GM19397 (cell line): ENCODE data around the gene ZCCHC24.
A peak's percentile ranks its signal among the peaks of the same experiment; 100 is the strongest.
"Not testable (repeated sequence)": the region's sequence is repeated elsewhere in the genome, so short reads cannot be mapped to it uniquely, and the experiment has no call there.

Experiments used
- ATAC-seq: cut with Tn5 transposase; IDR thresholded peaks from one replicate; pipeline ENCODE4 v1.9.1; 2021; ENCODE audit warnings: mild to moderate bottlenecking, moderate library complexity; ENCODE audit not compliant: unreplicated experiment

ZCCHC24 gene

DNA sequence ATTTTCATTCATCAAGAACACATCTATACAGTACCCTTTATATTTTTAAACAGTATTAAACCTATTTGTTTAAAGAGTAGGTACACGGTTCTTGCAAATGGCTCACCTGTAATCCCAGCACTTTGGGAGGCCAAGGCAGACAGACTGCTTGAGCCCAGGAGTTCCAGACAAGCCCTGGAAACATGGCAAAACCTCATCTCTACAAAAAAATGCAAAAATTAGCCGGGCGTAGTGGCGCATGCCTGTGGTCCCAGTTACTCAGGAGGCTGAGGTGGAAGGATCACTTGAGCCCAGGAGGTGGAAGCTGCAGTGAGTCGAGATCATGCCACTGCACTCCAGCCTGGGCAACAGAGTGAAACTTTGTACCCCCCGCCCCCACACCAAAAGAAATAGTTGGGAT lies 1.8 kb upstream of the ZCCHC24 start:
- not testable (repeated sequence) for ATAC-seq

DNA sequence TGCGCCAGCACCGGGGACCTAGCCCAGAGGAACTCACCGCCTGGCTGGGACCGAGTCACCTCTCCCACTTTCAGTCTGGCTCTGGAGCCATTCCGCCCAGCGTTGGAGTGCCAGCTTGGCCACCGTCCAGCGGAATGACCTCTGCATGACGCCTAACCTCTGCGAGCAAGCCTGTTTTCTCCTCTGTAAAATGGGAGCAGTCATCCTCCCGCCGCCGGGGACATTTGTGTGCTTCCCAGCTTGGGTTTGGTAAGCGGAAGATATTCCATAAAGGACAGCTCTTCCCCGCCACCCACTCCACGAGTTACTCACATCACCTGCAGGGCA lies 1.3 kb upstream of the ZCCHC24 start:
- no peak for ATAC-seq

DNA sequence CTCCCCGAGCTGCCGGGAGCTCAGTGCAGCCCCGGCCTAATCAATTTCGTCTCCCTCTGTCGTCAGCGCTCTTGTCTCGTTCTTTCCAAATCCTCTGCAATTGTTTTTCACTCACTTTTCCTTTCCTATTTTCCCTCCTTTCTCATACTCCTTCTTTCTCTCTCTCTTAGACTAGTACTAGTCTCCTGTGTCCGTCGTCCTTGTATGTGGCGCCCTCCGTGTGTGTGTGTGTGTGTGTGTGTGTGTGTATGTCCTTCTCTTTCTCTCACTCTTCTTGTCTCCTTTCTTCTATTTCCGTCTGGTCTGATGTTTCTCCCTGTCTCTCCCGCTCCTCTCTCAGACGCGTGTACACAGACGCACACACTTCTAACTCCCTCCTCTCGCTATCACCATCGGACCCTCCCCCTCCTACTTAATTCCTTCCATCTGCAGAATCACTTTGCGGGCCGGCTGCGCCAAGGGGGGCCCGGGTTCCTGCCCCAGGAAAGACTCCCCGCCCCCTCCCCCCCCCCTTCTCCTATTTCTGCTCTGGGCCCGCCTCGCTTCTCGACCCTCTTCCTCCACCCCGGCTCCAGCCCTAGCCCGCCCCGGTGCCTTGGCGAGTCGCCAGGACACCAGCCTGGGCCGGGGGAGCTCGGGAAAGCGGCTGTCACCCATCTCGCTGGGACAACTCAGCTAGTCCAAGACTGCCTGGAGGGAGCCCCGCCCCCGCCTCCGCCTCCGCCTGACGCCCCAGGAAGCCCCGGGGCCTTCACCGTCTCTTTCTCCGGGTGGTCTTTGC lies 743 bp upstream of the ZCCHC24 start:
- ATAC-seq: peak; percentile 4

DNA sequence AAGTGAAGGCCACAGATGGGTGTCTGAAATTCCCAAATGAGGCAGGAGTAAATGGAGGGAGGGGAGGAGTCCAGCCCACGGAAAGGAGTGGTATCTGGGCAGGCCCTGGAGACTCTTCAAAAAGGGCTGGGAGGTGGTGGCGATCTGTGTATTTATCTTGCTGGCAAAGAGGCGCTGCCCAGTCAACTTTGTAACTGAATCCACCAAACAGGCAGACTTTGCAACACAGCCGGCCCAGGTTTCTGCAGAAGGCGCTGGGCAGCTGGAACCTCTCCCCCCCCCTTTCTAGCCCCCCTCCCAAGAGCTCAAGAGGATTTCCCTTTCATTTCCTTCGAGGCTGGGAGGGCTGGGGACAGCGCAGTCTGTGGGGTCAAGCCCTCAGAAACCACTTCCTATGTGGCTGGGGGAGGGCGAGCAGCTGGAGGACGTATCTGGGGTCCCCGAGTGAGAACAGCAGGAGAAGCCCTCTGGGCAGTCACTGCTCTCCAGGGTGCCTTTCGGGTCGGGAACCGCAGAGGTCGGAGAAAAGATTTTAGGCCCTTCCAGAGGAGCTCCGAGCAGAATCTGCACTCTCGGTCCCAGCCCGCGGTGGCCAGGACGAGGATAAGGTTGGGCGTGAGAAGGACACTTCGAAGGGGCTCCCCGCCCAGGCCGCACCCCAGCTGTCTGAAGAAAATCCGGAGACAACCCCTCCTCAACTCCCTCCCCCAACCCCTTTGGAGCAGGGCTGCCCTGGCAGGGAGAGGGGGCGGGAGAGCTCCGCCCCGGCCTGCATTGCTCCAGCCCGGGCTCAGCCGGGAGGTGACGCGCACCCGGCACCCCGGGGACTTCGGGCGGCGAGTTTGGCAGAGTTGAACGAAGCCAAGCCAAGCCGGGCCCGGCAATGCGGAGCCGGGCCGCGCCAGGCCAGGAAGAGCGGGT lies 965 bp downstream of the ZCCHC24 start:
- peak; percentile 21 for ATAC-seq

DNA sequence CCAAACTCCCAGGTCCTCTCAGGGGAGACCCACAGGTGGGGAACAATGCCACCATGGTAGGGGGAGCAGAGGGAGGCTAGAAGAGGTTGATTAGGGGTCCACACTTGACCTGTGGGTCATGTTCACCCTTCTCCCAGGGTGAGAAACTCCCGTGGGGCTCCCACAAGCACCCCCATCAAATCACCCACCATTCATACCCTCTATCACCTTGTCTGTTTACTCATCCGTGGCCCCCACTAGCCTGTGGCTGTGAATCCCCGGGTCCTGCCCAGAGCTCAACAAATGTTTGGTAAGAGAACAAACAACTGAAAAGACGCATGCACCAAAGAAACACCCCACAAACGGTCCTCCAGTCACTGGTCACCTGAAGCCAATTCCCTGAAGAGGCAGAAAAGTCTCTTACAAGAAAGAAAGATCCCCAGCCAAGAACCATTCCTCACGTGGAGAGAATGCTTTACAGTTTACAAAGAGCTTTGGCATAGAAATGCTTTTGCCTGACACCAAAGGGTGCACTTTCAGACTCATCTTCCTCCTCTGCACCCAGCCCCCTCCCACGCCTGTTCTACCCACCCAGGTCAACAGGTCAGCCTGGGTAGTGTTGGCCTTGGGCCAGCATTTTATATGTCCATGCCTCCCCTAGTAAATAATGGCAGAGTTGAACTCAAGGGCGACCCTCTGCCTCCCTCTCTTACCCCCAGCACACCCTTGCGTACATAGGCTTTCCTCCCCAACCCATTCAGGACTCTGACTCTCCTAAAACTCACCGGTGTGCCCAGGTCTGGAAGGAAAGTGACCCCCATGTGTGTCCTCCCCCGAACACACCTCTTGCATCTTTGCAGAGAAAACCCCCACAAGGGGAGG lies 1.9 kb downstream of the ZCCHC24 start:
- ATAC-seq: no peak

DNA sequence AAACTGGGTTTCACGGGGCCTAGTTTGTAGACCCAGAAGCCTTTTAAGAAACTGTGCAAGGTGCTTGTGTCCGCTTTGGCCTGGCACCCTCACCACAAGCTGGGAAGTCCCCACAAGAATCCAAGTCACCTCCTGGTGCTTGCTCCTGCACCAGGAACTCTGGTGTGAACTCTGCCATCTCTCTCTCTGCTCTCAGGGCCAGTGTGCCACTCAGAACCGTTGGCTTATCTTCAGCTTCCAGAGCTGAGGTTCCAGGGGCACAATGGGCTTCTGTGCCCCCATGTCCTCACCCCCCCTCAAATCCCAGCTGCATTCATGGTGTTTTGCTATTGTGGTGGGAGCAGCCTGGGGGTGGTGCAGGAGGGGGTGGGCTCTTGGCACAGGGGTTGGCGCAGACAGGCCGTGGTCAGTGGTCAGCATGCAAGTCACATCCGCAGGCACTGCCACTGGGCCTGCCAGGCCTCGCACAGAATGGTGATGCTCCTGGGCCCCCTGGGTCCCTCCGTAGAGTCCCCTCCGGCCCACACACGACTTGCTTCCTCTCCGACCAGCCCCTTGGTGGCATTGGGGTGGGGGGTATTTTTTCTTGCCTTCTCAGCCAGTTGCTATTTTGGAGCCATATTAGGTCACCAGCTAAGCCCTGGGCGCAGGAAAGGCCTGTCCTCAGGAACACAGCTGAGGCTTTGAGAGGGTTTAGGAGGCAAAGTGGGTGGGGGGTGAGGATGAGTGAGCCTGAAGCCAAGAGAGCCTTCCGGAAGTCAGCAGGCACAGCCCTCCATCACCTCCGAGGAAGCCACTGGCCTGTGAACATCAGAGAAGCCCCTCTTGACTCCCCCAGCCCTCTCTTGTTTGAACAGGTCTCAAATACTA lies 3.0 kb downstream of the ZCCHC24 start:
- no peak for ATAC-seq

DNA sequence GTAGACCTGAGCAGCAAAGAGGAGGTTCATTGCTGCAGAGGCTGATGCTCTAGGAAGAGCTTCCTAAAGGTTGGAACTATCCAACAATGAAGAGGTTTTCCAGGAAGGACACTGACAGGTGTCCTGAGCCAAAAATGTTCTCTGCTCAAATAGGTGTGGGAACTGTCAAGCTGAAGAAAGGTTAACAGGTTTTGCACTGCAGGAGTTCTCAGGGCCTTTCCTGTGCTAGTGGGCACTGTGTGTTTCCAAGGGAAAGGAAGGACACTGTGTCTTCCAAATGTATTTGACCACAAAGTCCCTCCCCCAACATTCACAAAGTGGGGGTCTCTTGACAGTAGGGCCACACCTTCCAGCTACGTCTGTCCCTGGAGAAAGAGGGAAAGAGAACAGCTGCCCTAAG lies 4.0 kb downstream of the ZCCHC24 start:
- ATAC-seq: no peak

DNA sequence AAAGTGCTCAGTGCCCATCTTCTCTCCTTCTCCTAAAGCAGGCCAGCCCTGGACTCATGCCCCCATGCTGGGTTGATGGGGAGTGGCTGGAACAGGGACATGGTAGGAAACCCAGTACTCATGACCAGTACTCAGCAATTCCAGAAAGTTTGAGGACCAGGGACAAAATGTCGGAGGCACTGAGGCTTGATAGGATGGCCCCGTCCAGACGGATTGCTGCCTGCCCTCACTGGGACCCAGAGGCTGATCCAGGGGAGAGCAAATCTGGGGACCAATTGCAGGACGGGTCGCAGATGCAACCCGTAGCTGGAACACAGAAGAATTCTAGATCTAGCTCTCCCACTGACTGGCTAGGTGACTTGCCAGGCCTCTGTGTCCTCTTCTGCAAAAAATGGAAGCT lies 5.1 kb downstream of the ZCCHC24 start:
- no peak for ATAC-seq

DNA sequence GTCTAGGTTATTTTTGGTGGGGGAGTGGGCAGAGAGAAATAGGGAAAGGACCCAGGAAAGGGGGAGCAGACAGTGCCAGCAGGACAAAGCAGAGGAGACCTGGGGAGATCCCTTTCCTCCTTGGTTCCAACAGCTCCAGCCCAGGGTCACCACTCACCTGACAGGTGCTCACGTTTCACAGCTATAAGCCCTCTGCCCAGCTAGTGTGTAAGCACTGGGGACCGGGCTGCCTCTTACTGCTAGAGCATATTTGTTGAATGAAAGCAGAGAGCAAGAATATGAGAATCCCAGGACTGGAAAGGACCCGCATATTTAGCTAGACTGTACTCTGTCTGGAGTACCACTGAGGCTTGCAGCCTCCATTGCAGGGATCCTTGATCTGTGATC lies 6.7 kb downstream of the ZCCHC24 start:
- ATAC-seq: no peak

DNA sequence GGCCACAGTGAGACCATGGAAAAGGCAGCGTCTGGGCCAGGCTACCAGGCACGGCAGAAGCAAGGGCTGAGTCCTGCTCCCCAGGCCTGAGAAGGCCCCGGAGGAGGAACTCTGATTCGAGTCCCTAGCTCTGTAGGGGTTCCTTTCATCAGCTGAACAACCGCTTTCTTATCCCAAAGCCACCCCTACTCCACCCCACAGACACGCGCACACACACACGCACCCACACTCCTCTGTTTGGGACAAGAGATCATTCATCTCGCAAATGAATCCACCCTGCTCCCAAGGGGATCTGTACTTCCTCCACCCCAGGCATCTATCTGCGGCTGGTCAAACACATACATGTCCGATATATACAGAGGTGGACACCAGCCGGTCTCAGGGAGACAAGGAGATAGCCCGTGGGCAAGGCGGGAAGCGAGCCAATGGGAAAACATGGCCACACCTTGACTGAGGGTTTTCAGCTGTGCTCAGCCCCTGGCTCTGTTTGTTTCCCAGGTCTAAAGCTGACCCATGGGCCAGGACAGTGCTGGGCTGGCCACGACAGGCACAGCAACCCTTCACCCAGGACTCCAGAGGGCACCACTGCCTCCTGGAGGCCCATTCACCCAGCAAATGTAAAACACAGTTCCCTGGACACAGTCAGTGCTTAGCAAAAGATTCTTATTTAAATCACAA lies 7.3 kb downstream of the ZCCHC24 start:
- no peak for ATAC-seq

DNA sequence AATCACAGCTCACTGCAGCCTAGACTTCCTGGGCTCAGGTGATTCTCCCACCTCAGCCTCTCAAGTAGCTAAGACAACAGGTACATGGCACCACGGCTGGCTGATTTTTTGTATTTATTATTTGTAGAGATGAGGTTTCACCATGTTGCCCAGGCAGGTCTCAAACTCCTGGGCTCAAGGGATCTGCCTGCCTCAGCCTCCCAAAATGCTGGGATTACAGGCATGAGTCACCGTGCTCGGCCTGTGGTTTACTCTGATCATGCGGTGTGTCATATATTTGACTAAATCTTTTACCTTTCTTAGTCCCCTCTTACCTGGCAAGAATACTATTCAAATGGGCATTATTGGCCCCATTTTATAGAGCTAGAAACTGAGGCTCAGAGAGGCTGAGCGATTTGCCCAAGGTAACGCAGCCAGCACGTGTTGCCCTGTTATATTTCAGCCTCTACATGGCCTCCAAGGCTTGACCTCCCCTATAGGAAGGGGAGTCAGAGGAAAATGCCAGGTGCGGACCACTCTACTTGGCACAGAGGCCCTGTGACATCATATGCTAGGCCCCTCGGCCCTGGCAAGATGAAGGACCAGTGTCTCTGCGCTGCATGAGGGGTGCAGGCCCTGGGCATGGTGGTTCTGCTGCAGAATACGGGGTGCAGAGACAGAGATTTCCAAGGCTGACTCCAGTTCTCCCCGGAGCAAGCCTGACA lies 8.2 kb downstream of the ZCCHC24 start:
- ATAC-seq: no peak

DNA sequence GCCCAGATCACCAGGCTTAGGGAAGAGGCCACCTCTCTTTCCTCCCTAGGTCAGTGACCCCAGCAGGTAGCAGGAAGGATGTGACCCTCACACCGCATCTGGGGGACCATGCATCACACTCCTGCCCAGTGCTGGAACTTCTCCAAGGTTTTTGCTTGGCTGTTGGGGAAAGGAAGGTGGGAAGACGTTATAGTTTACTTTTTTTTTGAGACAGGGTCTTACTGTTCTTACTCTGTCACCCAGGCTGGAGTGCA lies 8.6 kb downstream of the ZCCHC24 start:
- no peak for ATAC-seq

DNA sequence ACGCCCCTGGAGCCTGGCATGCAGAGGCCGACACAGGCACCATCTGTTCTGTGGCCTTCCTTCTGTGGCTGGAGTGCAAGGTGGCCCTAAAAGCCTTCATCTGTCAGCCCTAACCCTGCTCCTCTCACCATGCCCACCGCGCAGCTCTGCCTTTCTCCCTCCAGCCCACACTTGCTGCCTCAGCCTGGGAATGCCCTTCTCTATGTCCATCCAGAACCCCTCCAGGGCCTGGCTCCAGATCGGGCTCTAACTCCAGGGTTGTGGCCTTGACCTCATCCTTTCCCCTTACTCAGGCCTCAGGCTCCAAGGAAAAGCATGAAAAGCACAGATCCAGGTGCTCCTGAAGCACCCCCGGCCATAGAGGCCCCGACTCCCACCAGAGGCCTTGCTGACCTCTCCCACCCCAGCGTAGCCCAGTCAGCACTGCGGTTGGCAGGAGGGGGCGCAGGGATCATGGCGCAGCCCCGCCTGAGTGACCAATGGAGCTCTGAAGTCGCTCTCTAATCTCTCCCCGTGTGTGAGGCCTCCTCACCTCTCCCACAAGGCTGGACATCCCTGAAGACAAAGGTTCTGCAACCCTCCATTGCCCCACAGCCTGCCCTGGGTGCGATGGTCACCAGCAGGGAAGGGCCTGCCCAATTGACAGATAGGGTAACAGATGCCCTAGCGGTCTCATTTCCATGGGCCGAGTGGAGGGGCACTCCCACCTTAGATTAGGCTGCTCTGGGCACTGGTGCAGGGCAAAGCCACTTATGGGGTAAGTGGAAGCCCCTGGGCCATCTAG lies 9.2 kb downstream of the ZCCHC24 start:
- no peak for ATAC-seq

DNA sequence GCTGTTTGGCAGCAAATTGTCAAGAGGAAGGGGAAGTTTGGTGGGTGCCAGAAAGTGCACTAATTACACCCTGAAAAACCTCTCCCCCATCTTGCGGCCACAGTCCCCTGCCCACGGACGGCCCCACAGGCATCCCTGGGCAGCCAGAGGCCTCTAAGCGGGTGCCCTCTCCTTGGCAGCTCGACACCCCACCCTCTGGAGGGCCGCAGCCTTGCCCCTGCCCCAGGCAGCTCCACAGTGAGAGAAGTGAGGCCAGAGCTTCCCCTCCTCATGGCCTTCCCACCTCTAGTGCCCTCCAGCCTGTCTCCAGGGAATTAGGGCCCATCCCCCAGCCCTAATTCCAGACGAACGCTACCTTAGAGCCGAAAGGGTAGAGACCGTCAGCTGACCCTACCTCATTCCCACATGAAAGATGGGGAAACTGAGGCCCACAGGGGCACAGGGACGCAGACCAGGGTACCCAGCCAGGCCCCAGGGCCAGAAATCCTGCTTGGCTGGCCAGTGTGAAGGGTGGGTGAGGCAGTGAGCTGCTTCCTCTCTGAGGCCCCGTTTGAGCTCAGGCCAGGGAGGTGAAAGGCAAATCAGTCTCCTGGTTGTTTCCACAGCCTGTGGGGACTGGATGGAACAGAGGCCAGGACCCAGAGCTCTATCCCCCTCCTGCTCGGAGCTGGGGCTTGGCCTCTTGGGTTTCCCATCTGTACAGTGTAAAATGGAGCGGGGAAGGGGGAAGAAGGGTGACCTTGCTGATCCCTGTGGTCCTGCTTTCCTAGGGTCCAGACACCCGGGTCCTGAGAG lies 10.0 kb downstream of the ZCCHC24 start:
- ATAC-seq: no peak

DNA sequence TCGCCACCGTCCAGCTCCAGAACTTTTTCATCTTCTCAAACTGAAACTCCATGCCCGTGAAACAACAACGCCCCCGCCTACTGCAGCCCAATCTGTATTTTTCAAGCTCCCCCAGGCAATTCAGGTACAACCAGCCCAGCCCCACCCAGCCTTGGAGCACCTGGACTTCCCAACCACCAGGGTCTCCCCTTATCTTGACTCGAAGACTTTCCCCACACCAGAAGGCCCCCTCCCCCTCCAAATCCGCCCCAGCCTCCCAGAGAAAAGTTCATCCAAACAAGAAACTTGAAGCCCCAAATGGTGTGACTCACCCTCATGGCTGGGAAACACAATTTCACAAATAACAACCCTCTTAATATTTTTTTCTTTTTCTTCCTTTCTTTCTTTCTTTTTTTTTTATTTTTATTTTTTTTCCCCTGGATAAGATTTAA lies 10.6 kb downstream of the ZCCHC24 start:
- no peak for ATAC-seq

DNA sequence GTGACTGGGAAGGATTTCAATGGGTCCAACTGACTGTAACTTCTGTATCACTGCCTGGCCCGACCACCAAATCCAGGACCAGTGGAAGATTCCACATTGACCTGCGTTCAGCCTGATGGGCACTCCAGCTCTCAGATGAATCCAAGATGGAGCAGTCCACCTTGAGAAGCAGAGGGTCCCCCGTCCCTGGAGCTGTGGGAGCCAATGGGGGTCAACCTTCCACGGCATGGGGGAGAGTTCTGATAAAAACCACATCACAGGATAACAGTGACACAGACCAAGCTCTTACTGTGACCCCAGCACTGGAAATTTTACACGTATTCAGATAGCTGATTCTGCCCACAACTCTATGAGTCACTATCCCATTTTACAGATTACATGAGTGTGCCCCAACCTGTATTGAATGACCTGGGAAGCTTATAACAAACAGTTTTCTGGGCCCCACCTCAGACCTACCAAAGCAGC lies 11.2 kb downstream of the ZCCHC24 start:
- no peak for ATAC-seq

DNA sequence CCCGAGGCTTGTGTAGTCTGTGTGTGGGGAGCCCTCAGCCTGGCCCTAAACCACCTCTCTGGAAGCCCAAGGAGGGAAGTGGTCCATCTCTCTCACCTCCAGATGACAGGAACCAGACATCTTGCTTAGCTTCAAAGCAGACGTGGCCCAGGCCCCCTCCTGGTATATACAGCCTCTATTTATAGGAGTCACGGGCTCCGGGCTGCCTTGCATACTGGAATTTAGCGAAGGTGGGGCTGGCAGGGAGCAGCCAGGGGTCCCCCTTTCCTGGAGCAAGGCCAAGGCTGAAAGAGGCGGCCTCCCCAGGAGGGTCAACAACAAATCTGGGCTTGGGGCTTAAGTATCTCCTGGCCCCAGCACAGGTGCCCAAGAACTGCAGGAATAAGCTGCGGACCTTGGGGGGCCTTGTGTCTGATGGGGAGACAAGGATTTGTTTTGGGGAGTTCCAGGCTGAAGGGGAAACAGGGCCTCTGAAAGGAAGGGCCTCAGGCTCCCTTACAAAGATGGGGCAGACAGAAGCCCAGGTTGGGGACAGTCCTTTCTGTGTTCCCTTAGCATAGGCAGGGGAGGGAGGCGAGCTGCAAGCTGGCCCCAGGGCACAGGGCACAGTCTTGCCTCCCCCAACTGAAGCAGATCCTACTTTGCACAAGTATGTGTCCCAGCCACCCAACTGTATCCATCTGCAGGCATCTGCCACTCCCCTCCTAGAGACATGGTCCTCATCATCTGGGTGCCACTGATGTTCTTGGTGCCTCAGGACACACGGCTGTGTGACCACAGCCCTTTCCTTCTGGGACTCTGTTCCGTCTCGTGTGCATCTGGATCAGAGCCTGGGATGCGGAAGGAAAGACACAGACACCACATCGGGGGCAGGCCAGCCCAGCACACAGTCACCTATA lies 11.9 kb downstream of the ZCCHC24 start:
- ATAC-seq: no peak
